Naive B cell (primary cell): ENCODE results near the gene TLR6. TPM values are rescaled to one million over a fixed set of nuclear protein-coding genes. Genes with fewer than 3 reads are reported as not detected.

Experiments
- ATAC-seq, 2 donors: fragments of 150-1000 bp; cut with Tn5 transposase; 2 replicates each; pipeline ENCODE4 v1.10.0; 2021; ENCODE audit warnings: low read depth in 2 of 2, mild to moderate bottlenecking in 2 of 2, moderate library complexity in 2 of 2
- DNase-seq: peaks from one replicate; pipeline ENCODE4 v3.0.0; 2022
- H3K27ac Mint-ChIP-seq, 6 donors: one replicate each; pipeline ENCODE4 v1.8.0; 2020 to 2022; ENCODE audit warnings: mild to moderate bottlenecking in 6 of 6, mixed read lengths in 6 of 6, moderate library complexity in 5 of 6, inconsistent platforms in 2 of 6
- H3K27me3 Mint-ChIP-seq, 3 donors: one replicate each; pipeline ENCODE4 v1.8.0; 2021 to 2022; ENCODE audit warnings: mixed read lengths in 3 of 3, mild to moderate bottlenecking in 1 of 3
- H3K36me3 Mint-ChIP-seq, 2 donors: one replicate each; pipeline ENCODE4 v1.8.0; 2020 to 2022; ENCODE audit warnings: mixed read lengths in 2 of 2, inconsistent platforms in 1 of 2, mild to moderate bottlenecking in 1 of 2
- H3K4me1 Mint-ChIP-seq, 3 donors: one replicate each; pipeline ENCODE4 v1.8.0; 2020 to 2022; ENCODE audit warnings: mixed read lengths in 3 of 3, inconsistent platforms in 1 of 3, mild to moderate bottlenecking in 1 of 3, moderate library complexity in 1 of 3
- H3K4me3 Mint-ChIP-seq, 8 donors: one replicate each; pipeline ENCODE4 v1.8.0; 2020 to 2022; ENCODE audit warnings: mild to moderate bottlenecking in 8 of 8, mixed read lengths in 8 of 8, moderate library complexity in 8 of 8, inconsistent platforms in 2 of 8
- H3K9me3 Mint-ChIP-seq, 7 donors: one replicate each; pipeline ENCODE4 v1.8.0; 2020 to 2022; ENCODE audit warnings: mixed read lengths in 7 of 7, mild to moderate bottlenecking in 5 of 7, inconsistent platforms in 2 of 7, moderate library complexity in 1 of 7
- polyA plus RNA-seq, 6 donors: library from polyadenylated mRNA; unstranded; fragments of 300-500 nt; fragmentation: Illumina TruSeq; gene quantifications; one replicate each; pipeline ENCODE4 v1.2.3, GENCODE V29; 2021; ENCODE audit warnings: low read depth in 6 of 6

The TLR6 gene
- polyA plus RNA-seq, 6 donors from 2014 or later: 4.0 to 7.9 (median 6.2) TPM

GRCh38 chr4:38884254-38884653, 27.6 kb upstream of the TLR6 start:
- Mint-ChIP-seq H3K36me3 (no peaks in the 10 kb centered on the region), H3K27me3 (no peaks in the 10 kb centered on the region), H3K4me1 (peaks cover 0 to 5% (median 4%) of the 10 kb centered on the region in 3 donors), H3K4me3 (no peak overlapping the region), H3K9me3 (no peaks in the 10 kb centered on the region), H3K27ac (no peak overlapping the region)
- ATAC-seq (no peak), DNase-seq (no peak)

- DNase-seq (no peak), ATAC-seq (no peak)
- Mint-ChIP-seq H3K27me3 (no peaks in the 10 kb centered on the region), H3K9me3 (no peaks in the 10 kb centered on the region), H3K27ac (peak overlapping the region in 1 of 6 donors; percentile 66), H3K36me3 (no peaks in the 10 kb centered on the region), H3K4me1 (peaks cover 0 to 5% (median 0%) of the 10 kb centered on the region in 3 donors), H3K4me3 (no peak overlapping the region)
Observed at GRCh38 chr4:38876636-38877035, 20.0 kb upstream of the TLR6 start.

- DNase-seq (no peak), ATAC-seq (no peak)
- Mint-ChIP-seq H3K27ac (no peak overlapping the region), H3K9me3 (no peaks in the 10 kb centered on the region), H3K36me3 (no peaks in the 10 kb centered on the region), H3K27me3 (no peaks in the 10 kb centered on the region), H3K4me1 (peaks cover 2 to 7% (median 5%) of the 10 kb centered on the region in 3 donors), H3K4me3 (no peak overlapping the region)
Observed at GRCh38 chr4:38873290-38873944, 16.8 kb upstream of the TLR6 start.

- H3K4me3 Mint-ChIP-seq: no peak overlapping the region
- DNase-seq: no peak
- H3K27me3 Mint-ChIP-seq: no peaks in the 10 kb centered on the region
- no peaks in the 10 kb centered on the region for H3K9me3 Mint-ChIP-seq
- peaks cover 5 to 11% (median 9%) of the 10 kb centered on the region in 3 donors for H3K4me1 Mint-ChIP-seq
- ATAC-seq: no peak
- no peak overlapping the region for H3K27ac Mint-ChIP-seq
- H3K36me3 Mint-ChIP-seq: no peaks in the 10 kb centered on the region
Observed at GRCh38 chr4:38872620-38873019, 16.0 kb upstream of the TLR6 start.

GRCh38 chr4:38871593-38871992, 15.0 kb upstream of the TLR6 start:
- DNase-seq (no peak), ATAC-seq (no peak)
- no peak overlapping the region for H3K27ac Mint-ChIP-seq
- H3K36me3 Mint-ChIP-seq: no peaks in the 10 kb centered on the region
- H3K4me1 Mint-ChIP-seq: peaks cover 5 to 12% (median 11%) of the 10 kb centered on the region in 3 donors
- no peaks in the 10 kb centered on the region for H3K9me3 Mint-ChIP-seq
- peak overlapping the region in 1 of 8 donors; percentile 13 for H3K4me3 Mint-ChIP-seq
- no peaks in the 10 kb centered on the region for H3K27me3 Mint-ChIP-seq

- H3K27me3 Mint-ChIP-seq: no peaks in the 10 kb centered on the region
- no peaks in the 10 kb centered on the region for H3K9me3 Mint-ChIP-seq
- ATAC-seq (no peak), DNase-seq (no peak)
- no peaks in the 10 kb centered on the region for H3K36me3 Mint-ChIP-seq
- H3K27ac Mint-ChIP-seq: peak overlapping the region in 2 of 6 donors; percentile 9 to 62
- H3K4me3 Mint-ChIP-seq: peak overlapping the region in 3 of 8 donors; percentile 48 to 84 (median 57)
- H3K4me1 Mint-ChIP-seq: peaks cover 5 to 12% (median 11%) of the 10 kb centered on the region in 3 donors
Observed at GRCh38 chr4:38870098-38870808, 13.6 kb upstream of the TLR6 start.

GRCh38 chr4:38869511-38869910, 12.9 kb upstream of the TLR6 start:
- Mint-ChIP-seq H3K4me1 (peaks cover 5 to 12% (median 11%) of the 10 kb centered on the region in 3 donors), H3K36me3 (no peaks in the 10 kb centered on the region), H3K27ac (peak overlapping the region in 2 of 6 donors; percentile 2 to 44), H3K9me3 (no peaks in the 10 kb centered on the region), H3K4me3 (peak overlapping the region in 2 of 8 donors; percentile 13 to 84), H3K27me3 (no peaks in the 10 kb centered on the region)
- no peak for DNase-seq
- ATAC-seq: no peak

- Mint-ChIP-seq H3K9me3 (no peaks in the 10 kb centered on the region), H3K4me1 (peaks cover 5 to 12% (median 6%) of the 10 kb centered on the region in 3 donors), H3K4me3 (peak overlapping the region; percentile 83 to 91 (median 85)), H3K27ac (peak overlapping the region in 3 of 6 donors; percentile 72 to 92 (median 82)), H3K36me3 (no peaks in the 10 kb centered on the region), H3K27me3 (no peaks in the 10 kb centered on the region)
- DNase-seq (no peak), ATAC-seq (peak; percentile 49 to 54)
Observed at GRCh38 chr4:38868059-38868960, 11.7 kb upstream of the TLR6 start.

- peak; percentile 88 to 92 for ATAC-seq
- Mint-ChIP-seq H3K9me3 (no peaks in the 10 kb centered on the region), H3K27ac (peak within 1 kb of the TSS in 5 of 6 donors; percentile 17 to 92 (median 72)), H3K4me1 (peaks cover 6 to 12% (median 8%) of the 10 kb centered on the region in 3 donors), H3K4me3 (peak within 1 kb of the TSS; percentile 83 to 91 (median 85)), H3K36me3 (no peaks in the 10 kb centered on the region), H3K27me3 (no peaks in the 10 kb centered on the region)
- DNase-seq: peak; percentile 44
Observed at GRCh38 chr4:38867478-38868058, 11.0 kb upstream of the TLR6 start, which contains the start of gene FAM114A1. FAM114A1 (plus strand) TSS chr4:38867806; CDS start chr4:38878079, 10,273 bp downstream.

- Mint-ChIP-seq H3K27me3 (no peaks in the 10 kb centered on the region), H3K36me3 (no peaks in the 10 kb centered on the region), H3K4me3 (peak overlapping the region; percentile 69 to 88 (median 78)), H3K27ac (peak overlapping the region in 5 of 6 donors; percentile 17 to 79 (median 34)), H3K4me1 (peaks cover 8 to 12% (median 8%) of the 10 kb centered on the region in 3 donors), H3K9me3 (no peaks in the 10 kb centered on the region)
- ATAC-seq (peak in 1 of 2 donors; percentile 25), DNase-seq (no peak)
Observed at GRCh38 chr4:38866973-38867477, 10.4 kb upstream of the TLR6 start.

GRCh38 chr4:38865445-38865844, 8.8 kb upstream of the TLR6 start:
- peak overlapping the region in 1 of 8 donors; percentile 37 for H3K4me3 Mint-ChIP-seq
- ATAC-seq (no peak), DNase-seq (no peak)
- H3K27me3 Mint-ChIP-seq: no peaks in the 10 kb centered on the region
- H3K9me3 Mint-ChIP-seq: no peaks in the 10 kb centered on the region
- H3K4me1 Mint-ChIP-seq: peaks cover 22 to 24% (median 23%) of the 10 kb centered on the region in 3 donors
- no peak overlapping the region for H3K27ac Mint-ChIP-seq
- H3K36me3 Mint-ChIP-seq: no peaks in the 10 kb centered on the region

- Mint-ChIP-seq H3K4me1 (peaks cover 32 to 41% (median 33%) of the 10 kb centered on the region in 3 donors), H3K9me3 (no peaks in the 10 kb centered on the region), H3K27me3 (no peaks in the 10 kb centered on the region), H3K4me3 (peak overlapping the region in 1 of 8 donors; percentile 19), H3K36me3 (no peaks in the 10 kb centered on the region), H3K27ac (peak overlapping the region in 1 of 6 donors; percentile 9)
- ATAC-seq (no peak), DNase-seq (no peak)
Observed at GRCh38 chr4:38861791-38862190, 5.2 kb upstream of the TLR6 start.
